H1 (cell line): ENCODE measurements around the gene SLIT3.

Experiments
- CTBP2 ChIP-seq: IDR thresholded peaks from 2 replicates; pipeline ENCODE4 v1.7.0; 2011; ENCODE audit warnings: borderline replicate concordance, mild to moderate bottlenecking, moderate library complexity, mixed read lengths, low read length; ENCODE audit not compliant: insufficient read depth, insufficient read length
- EP300 ChIP-seq, 2 experiments: IDR thresholded peaks; 1 replicate in 1 of 2; 2 replicates in 1 of 2; pipeline ENCODE4 v1.6.1; 2011 to 2012; ENCODE audit warnings: low read depth in 2 of 2, low read length in 2 of 2, mild to moderate bottlenecking in 2 of 2, borderline replicate concordance in 1 of 2, inconsistent platforms in 1 of 2, moderate library complexity in 1 of 2
- POLR2A ChIP-seq, 2 experiments: IDR thresholded peaks; 1 replicate in 1 of 2; 2 replicates in 1 of 2; pipeline ENCODE4 v1.6.1; 2011; ENCODE audit warnings: low read depth in 2 of 2, low read length in 2 of 2, mild to moderate bottlenecking in 2 of 2; ENCODE audit errors: control extremely low read depth in 1 of 2
- TF ChIP-seq, protein P1 (sequence below): IDR thresholded peaks from 2 replicates; pipeline ENCODE4 v1.6.1; 2012; ENCODE audit warnings: inconsistent platforms

GRCh38 chr5:168747987-168748777 lies 552.8 kb downstream of the SLIT3 start:
- no peak for TF ChIP-seq EP300 (IDR thresholded peaks at IDR 0.05; ENCODE audit: borderline replicate concordance in 1 of 2, low read depth in 2 of 2, low read length in 2 of 2)
- TF ChIP-seq, protein P1, sequence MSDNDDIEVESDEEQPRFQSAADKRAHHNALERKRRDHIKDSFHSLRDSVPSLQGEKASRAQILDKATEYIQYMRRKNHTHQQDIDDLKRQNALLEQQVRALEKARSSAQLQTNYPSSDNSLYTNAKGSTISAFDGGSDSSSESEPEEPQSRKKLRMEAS, result peak; percentile 42; the same call in 1 of the 2 replicates
- TF ChIP-seq POLR2A (IDR thresholded peaks at IDR 0.05; ENCODE audit: control extremely low read depth in 1 of 2, low read depth in 2 of 2, low read length in 2 of 2), result no peak
- TF ChIP-seq CTBP2, result no peak
